K562 (cell line): ENCODE data around the gene CDC20. TPM values are rescaled to one million over a fixed set of nuclear protein-coding genes. Genes with fewer than 3 reads are reported as not detected.

Experiments used
- ATAC-seq: fragments of 200-7000 bp; cut with Tn5 transposase; 3 replicates; pipeline ENCODE4 v1.9.1; 2020; ENCODE audit warnings: moderate library complexity
- BruUV-seq: library from RNA; stranded (reverse); fragments of 400-500 nt; replicated peaks from 2 replicates; lab custom pipeline; 2021; lab: Mats Ljungman, UMichigan
- CTCF ChIA-PET: fragments of 300-600 bp; formaldehyde crosslinking; extraction: SDS; loops from one replicate; lab custom pipeline; 2021; ENCODE audit warnings: low intra/inter-chr PET ratio; lab: Yijun Ruan, JAX
- POLR2A ChIA-PET: fragments of 300-600, 350-650 bp; sonication (Branson Sonifier 250); formaldehyde crosslinking; extraction: SDS; loops from one replicate; lab custom pipeline; 2021; ENCODE audit warnings: antibody characterized with exemption, inconsistent platforms; lab: Yijun Ruan, JAX
- DNase-seq, 4 experiments: peaks; one replicate each; pipeline versions ENCODE4 v3.0.0 to v3.0.0-alpha.2; 2011 to 2018; ENCODE audit warnings: low spot score in 3 of 4, mixed read lengths in 3 of 4; ENCODE audit errors: extremely low read depth in 1 of 4
- FAIRE-seq: peaks from 2 replicates; lab custom pipeline; 2011; peaks lifted over from hg19 to GRCh38; lab: Jason Lieb, UNC
- H2AFZ ChIP-seq: 2 replicates; pipeline ENCODE4 v1.6.0; 2011; ENCODE audit warnings: low read depth, low read length, control low read depth, inconsistent platforms
- H3K27ac ChIP-seq: fragments of 200-600 bp; 3 replicates; pipeline ENCODE4 v1.8.0; 2011; ENCODE audit warnings: low read depth, mild to moderate bottlenecking, control low read depth, inconsistent platforms, low read length, moderate library complexity, mixed read lengths; ENCODE audit errors: extremely low read depth
- H3K27me3 ChIP-seq, 2 experiments: fragments of 300-600 bp in 1 of 2; 2 replicates in 1 of 2; 3 replicates in 1 of 2; pipeline versions ENCODE4 v1.6.0 to v1.8.0; 2011; ENCODE audit warnings: inconsistent platforms in 2 of 2, low read length in 2 of 2, mild to moderate bottlenecking in 1 of 2, mixed read lengths in 1 of 2, moderate library complexity in 1 of 2; ENCODE audit not compliant: control insufficient read depth in 2 of 2, insufficient read depth in 2 of 2
- H3K36me3 ChIP-seq: fragments of 300-600 bp; 3 replicates; pipeline ENCODE4 v1.8.0; 2011; ENCODE audit warnings: mild to moderate bottlenecking, low read length, inconsistent platforms; ENCODE audit not compliant: control insufficient read depth, insufficient read depth
- H3K4me1 ChIP-seq, 2 experiments: fragments of 200-600 bp in 1 of 2; replicated peaks in 1 of 2; 2 replicates in 1 of 2; 3 replicates in 1 of 2; pipeline versions ENCODE4 v1.5.1 to v1.8.0; 2011; ENCODE audit warnings: inconsistent platforms in 2 of 2, low read length in 2 of 2, mild to moderate bottlenecking in 1 of 2, mixed read lengths in 1 of 2, moderate library complexity in 1 of 2; ENCODE audit not compliant: control insufficient read depth in 2 of 2, insufficient read depth in 2 of 2
- H3K4me2 ChIP-seq: 2 replicates; pipeline ENCODE4 v1.6.1; 2011; ENCODE audit warnings: low read length, control low read depth, inconsistent platforms, mixed read lengths; ENCODE audit not compliant: insufficient read depth
- H3K4me3 ChIP-seq: fragments of 200-600 bp; sonication (generic), shearing (Covaris generic); 2 replicates; pipeline ENCODE4 v1.5.1; 2016; ENCODE audit warnings: control low read depth, inconsistent platforms
- H3K79me2 ChIP-seq: fragments of 200-600 bp; 3 replicates; pipeline ENCODE4 v1.8.0; 2011; ENCODE audit warnings: low read length, inconsistent platforms; ENCODE audit not compliant: control insufficient read depth, insufficient read depth
- H3K9ac ChIP-seq, 2 experiments: 2 replicates each; pipeline versions ENCODE4 v1.6.0 to v1.6.1; 2011; ENCODE audit warnings: low read depth in 2 of 2, low read length in 2 of 2, control low read depth in 1 of 2, inconsistent platforms in 1 of 2, mild to moderate bottlenecking in 1 of 2, mixed read lengths in 1 of 2; ENCODE audit not compliant: insufficient read depth in 1 of 2
- H3K9me1 ChIP-seq: one replicate; pipeline ENCODE4 v1.6.0; 2011; ENCODE audit warnings: inconsistent platforms, mild to moderate bottlenecking, low read length, moderate library complexity; ENCODE audit not compliant: control insufficient read depth, insufficient read depth
- H3K9me3 ChIP-seq: replicated peaks from 2 replicates; pipeline ENCODE4 v1.5.1; 2011; ENCODE audit warnings: low read depth, low read length, inconsistent platforms; ENCODE audit not compliant: control insufficient read depth, insufficient read depth
- H4K20me1 ChIP-seq: replicated peaks from 2 replicates; pipeline ENCODE4 v1.6.1; 2011; ENCODE audit warnings: low read length, inconsistent platforms, mixed read lengths; ENCODE audit not compliant: control insufficient read depth, insufficient read depth
- ATF6 ChIP-seq: sonication (generic); formaldehyde crosslinking; IDR thresholded peaks from 2 replicates; pipeline ENCODE4 v1.4.0; 2020; ENCODE audit warnings: mild to moderate bottlenecking, missing genetic modification reagents
- BRF2 ChIP-seq: IDR thresholded peaks from 3 replicates; pipeline ENCODE4 v1.6.1; 2011; ENCODE audit warnings: borderline replicate concordance, mild to moderate bottlenecking; ENCODE audit not compliant: insufficient read length, insufficient read depth
- DIDO1 ChIP-seq: fragments of 450-650 bp; IDR thresholded peaks from 2 replicates; pipeline ENCODE4 v1.6.1; 2016; ENCODE audit warnings: low read depth, missing biosample characterization, missing genetic modification characterization
- DLX4 ChIP-seq: fragments of 250-450 bp; sonication (Bioruptor Pico); IDR thresholded peaks from 2 replicates; pipeline ENCODE4 v1.6.1; 2021; ENCODE audit warnings: mild to moderate bottlenecking
- KLF16 ChIP-seq: IDR thresholded peaks from 2 replicates; pipeline ENCODE4 v1.6.1; 2016; ENCODE audit warnings: antibody characterized with exemption
- MEF2A ChIP-seq: IDR thresholded peaks from 2 replicates; pipeline ENCODE4 v1.6.1; 2011; ENCODE audit warnings: low read depth, mild to moderate bottlenecking, low read length, moderate library complexity; ENCODE audit not compliant: control insufficient read depth
- MEF2D ChIP-seq: conservative IDR thresholded peaks from 2 replicates; pipeline ENCODE4 v1.6.1; 2016; ENCODE audit warnings: low read depth, missing genetic modification characterization, missing compliant biosample characterization
- NFATC3 ChIP-seq: fragments of 450-650 bp; IDR thresholded peaks from 2 replicates; pipeline ENCODE4 v1.6.1; 2017; ENCODE audit warnings: mild to moderate bottlenecking
- SLC30A9 ChIP-seq: fragments of 250-450 bp; sonication (Bioruptor Pico); IDR thresholded peaks from 2 replicates; pipeline ENCODE4 v1.8.0; 2022; ENCODE audit warnings: mild to moderate bottlenecking, moderate library complexity
- SMAD1 ChIP-seq: fragments of 150-350 bp; IDR thresholded peaks from 2 replicates; pipeline ENCODE4 v1.6.1; 2014; ENCODE audit warnings: low read length, low read depth; ENCODE audit not compliant: partially characterized antibody
- STAG1 ChIP-seq: sonication (generic); formaldehyde crosslinking; IDR thresholded peaks from 2 replicates; pipeline ENCODE4 v1.5.0; 2020; ENCODE audit warnings: missing genetic modification reagents, borderline replicate concordance
- TAF7 ChIP-seq: fragments of 450-650 bp; IDR thresholded peaks from 2 replicates; pipeline ENCODE4 v1.6.1; 2016; ENCODE audit warnings: missing genetic modification characterization, missing compliant biosample characterization
- TRIM24 ChIP-seq, 2 experiments: fragments of 450-650 bp; IDR thresholded peaks; 2 replicates each; pipeline ENCODE4 v1.6.1; 2016
- ZNF174 ChIP-seq: fragments of 250-450 bp; sonication (Bioruptor Pico); IDR thresholded peaks from 2 replicates; pipeline ENCODE4 v1.4.0; 2020; ENCODE audit warnings: mild to moderate bottlenecking
- ZNF512 ChIP-seq: IDR thresholded peaks from 2 replicates; pipeline ENCODE4 v1.6.1; 2016; ENCODE audit warnings: missing genetic modification characterization, missing compliant biosample characterization
- ZNF644 ChIP-seq: fragments of 200-800 bp; sonication (Bioruptor generic); IDR thresholded peaks from 2 replicates; pipeline ENCODE4 v1.6.1; 2016; ENCODE audit warnings: low read depth, missing genetic modification characterization, missing compliant biosample characterization
- WGBS: fragments of 100-300 bp; shearing (Covaris generic); methylation state at CpG from one replicate; pipeline ENCODE4 v1.1.6; 2016; ENCODE audit warnings: low coverage, mixed read lengths; ENCODE audit not compliant: insufficient coverage; ENCODE audit errors: missing lambda C conversion rate; 5-methylcytosine and 5-hydroxymethylcytosine counted together
- in situ Hi-C: fragments of 300-500 bp; cut with MboI; formaldehyde crosslinking; loops from 4 replicates; pipeline ENCODE4 v1.15.0; 2018; ENCODE audit warnings: inconsistent platforms, mixed read lengths
- intact Hi-C: fragments of 100-400 bp; cut with micrococcal nuclease; formaldehyde crosslinking; loops from 2 replicates; pipeline ENCODE4 v1.14.2; 2022
- polyA plus RNA-seq, 8 experiments: library from polyadenylated mRNA; depleted of rRNA in 4 of 8; stranded (reverse) in 5 of 8; unstranded in 3 of 8; fragments of >200 nt; fragmentation: Nextera tagmentation in 2 of 8; fragmentation: Illumina TruSeq in 1 of 8; extraction: Ambion mirVana in 2 of 8; extraction: Trizol in 1 of 8; gene quantifications; 2 replicates each; pipeline versions ENCODE4 v1.2.1 to v1.2.3, GENCODE V29; 2011 to 2014; ENCODE audit warnings: inconsistent platforms in 1 of 8, missing spikeins in 1 of 8
- total RNA-seq, 7 experiments: library from RNA; depleted of rRNA in 6 of 7; stranded (reverse); fragments of >200 nt in 6 of 7; fragmentation: Illumina TruSeq in 2 of 7; extraction: Trizol in 2 of 7; gene quantifications; 2 replicates each; pipeline versions ENCODE4 v1.2.1 to v1.2.3, GENCODE V29; 2011 to 2021; ENCODE audit warnings: low replicate concordance in 1 of 7

Gene CDC20
- total and polyA plus RNA-seq, 9 of the 15 experiments (the other 6 are each of a cell fraction or from before 2014, with no cell fraction given) = 45.2 to 224 (median 121) TPM

GRCh38 chr1:43344267-43344850 is 14.4 kb upstream of the CDC20 start:
- ATAC-seq (peak; percentile 61), FAIRE-seq (peak; percentile 90), DNase-seq (peak in 2 of 4 experiments; percentile 63 to 64)
- no peaks in the 10 kb centered on the region for H3K79me2 ChIP-seq
- ChIA-PET CTCF (no interaction called here), POLR2A (interaction anchor here (0.6 to 1.4 kb wide), 3 partner anchors 9 to 44 kb away, joined by 3 to 4 read pairs (median 3); no protein-coding TSS in a partner anchor)
- no peaks in the 10 kb centered on the region for H4K20me1 ChIP-seq
- no TSS peak for BruUV-seq
- peak overlapping the region; percentile 16; the same call in 1 of the 2 replicates for H2AFZ ChIP-seq
- intact Hi-C loops = no loop called here
- no peaks in the 10 kb centered on the region for H3K9me1 ChIP-seq
- peak overlapping the region in 1 of 2 experiments; percentile 10; a peak in 1 of 4 replicates for H3K9ac ChIP-seq
- H3K9me3 ChIP-seq = no peaks in the 10 kb centered on the region
- no peaks in the 10 kb centered on the region for H3K36me3 ChIP-seq
- 18% methylated on average over 4 of the region's 4 CpGs for WGBS
- peak overlapping the region; percentile 17; the same call in 1 of the 2 replicates for H3K4me2 ChIP-seq
- peaks cover 0 to 5% of the 10 kb centered on the region in 2 experiments; a peak in 2 of 5 replicates for H3K27me3 ChIP-seq
- H3K4me1 ChIP-seq = peaks cover 10 to 21% of the 10 kb centered on the region in 2 experiments; a peak in 4 of 5 replicates
- no peak overlapping the region for H3K4me3 ChIP-seq
- H3K27ac ChIP-seq = no peak overlapping the region
- in situ Hi-C loops = no loop called here
- peak; percentile 94 for TF ChIP-seq MEF2D
- no peak for TF ChIP-seq ZNF512
- no peak for TF ChIP-seq ATF6 (CRISPR knock-in tag)
- TF ChIP-seq STAG1 = no peak
- no peak for TF ChIP-seq SMAD1
- peak; percentile 92 for TF ChIP-seq MEF2A
- no peak for TF ChIP-seq KLF16
- TF ChIP-seq DIDO1 (tag) = no peak
- TF ChIP-seq SLC30A9 = no peak
- no peak for TF ChIP-seq ZNF644 (tag)
- TF ChIP-seq NFATC3 = no peak
- TF ChIP-seq DLX4 (CRISPR knock-in tag) = no peak
- TF ChIP-seq TAF7 (tag) = no peak
- TF ChIP-seq TRIM24 (IDR thresholded peaks at IDR 0.05) = 0 out of 4 replicates have a peak, but pooled peaks of 1 of the 2 experiments have one; percentile 16
- TF ChIP-seq ZNF174 (CRISPR knock-in tag) = no peak
- no peak for TF ChIP-seq BRF2
